ENCODE measurements around the gene TMEM242.

The TMEM242 gene

DNA sequence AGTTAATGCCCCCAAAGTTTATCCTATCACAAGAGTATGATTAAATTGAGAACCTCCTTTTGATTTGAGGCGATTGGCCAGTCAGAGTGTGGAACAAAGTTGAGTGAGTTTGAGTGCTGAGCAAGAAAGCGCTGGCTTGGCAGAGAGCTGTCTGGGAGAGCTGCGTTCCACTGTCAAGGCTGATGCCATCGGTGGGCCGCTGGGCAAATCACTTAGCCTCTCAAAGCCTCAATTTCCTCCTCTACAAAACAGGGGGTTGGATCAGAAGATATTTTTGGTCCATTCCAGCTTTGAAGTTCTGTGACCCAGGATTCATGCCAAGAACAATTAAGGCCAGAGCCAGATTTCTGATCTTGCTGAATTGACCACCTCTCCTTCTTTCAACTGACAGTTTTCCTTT lies 60.2 kb downstream of the TMEM242 start:
- TF ChIP-seq, protein P1, sequence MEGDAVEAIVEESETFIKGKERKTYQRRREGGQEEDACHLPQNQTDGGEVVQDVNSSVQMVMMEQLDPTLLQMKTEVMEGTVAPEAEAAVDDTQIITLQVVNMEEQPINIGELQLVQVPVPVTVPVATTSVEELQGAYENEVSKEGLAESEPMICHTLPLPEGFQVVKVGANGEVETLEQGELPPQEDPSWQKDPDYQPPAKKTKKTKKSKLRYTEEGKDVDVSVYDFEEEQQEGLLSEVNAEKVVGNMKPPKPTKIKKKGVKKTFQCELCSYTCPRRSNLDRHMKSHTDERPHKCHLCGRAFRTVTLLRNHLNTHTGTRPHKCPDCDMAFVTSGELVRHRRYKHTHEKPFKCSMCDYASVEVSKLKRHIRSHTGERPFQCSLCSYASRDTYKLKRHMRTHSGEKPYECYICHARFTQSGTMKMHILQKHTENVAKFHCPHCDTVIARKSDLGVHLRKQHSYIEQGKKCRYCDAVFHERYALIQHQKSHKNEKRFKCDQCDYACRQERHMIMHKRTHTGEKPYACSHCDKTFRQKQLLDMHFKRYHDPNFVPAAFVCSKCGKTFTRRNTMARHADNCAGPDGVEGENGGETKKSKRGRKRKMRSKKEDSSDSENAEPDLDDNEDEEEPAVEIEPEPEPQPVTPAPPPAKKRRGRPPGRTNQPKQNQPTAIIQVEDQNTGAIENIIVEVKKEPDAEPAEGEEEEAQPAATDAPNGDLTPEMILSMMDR (IDR thresholded peaks at IDR 0.05; ENCODE audit: insufficient read depth, missing control alignments), result no peak
- FAIRE-seq, result no peak
- DNase-seq (ENCODE audit: insufficient read length, low spot score), result no peak

DNA sequence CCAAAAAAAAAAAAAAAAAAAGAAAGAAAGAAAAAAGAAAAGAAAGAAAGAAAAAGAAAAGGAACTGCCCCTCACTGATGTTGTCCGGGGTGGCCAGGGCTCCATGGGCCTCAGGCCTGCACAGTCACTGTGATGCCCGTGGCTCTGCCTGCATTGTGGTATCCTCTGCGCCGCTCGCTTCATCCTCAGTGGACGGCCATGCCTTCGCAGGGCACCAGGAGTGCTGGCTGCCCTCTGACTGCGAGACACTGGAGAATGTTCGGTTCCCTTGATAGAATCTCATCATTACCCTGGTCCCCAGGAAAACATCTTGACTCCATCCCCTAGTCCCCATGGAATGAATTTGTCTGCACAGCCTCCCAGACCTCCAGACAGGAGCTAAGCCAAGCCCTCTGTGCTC lies 61.7 kb downstream of the TMEM242 start:
- TF ChIP-seq, protein P1 (IDR thresholded peaks at IDR 0.05; ENCODE audit: insufficient read depth, missing control alignments), result no peak
- FAIRE-seq (no peak), DNase-seq (ENCODE audit: insufficient read length, low spot score) (no peak)

DNA sequence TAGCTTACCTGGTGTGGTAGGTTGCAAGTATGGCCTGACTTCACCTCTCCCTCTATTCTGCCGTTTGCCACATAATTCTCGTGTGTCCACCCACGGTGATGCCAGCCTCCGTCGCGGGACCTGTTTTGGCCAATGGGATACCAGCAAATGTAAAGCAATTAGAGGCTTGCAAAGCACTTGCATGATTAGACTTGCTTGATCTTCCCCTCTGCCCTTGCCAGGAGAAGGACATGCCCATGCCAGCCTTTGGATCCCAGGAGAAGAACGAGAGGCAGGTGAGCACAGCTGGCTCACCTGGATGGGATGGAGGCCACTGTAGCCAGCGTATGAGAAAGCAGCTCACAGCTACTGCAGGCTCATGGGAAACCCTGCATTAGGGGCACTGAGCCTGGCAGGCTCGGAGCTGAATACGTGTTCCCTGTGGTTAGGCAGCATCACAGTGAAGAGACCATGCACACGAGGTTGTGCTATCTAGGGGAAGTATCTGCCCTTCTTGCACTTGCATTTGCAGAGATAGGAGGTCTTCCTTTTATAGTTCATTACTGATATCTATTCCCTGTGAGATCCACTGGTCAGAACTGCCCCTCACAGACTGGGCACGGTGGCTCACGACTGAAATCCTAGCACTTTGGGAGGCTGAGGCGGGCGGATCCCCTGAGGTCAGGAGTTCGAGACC lies 62.4 kb downstream of the TMEM242 start:
- FAIRE-seq, result no peak
- no peak for DNase-seq (ENCODE audit: insufficient read length, low spot score)

DNA sequence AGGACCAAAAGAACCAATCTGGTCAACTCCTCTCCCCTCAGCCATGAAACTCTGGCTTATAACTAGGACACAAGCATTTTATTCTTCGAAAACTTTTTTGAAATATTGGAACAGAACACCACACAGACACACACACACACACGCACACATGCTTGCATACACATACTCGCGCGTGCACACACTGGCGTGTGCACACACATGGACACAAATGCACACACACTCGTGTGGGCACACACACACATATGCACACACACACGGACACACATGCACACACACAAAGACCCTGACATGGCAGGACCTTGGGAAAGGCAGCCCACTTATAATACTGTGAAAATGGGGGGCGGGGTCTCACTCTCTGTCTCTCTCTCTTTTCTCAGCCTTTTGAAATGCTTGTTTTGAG lies 63.9 kb downstream of the TMEM242 start:
- DNase-seq (ENCODE audit: insufficient read length, low spot score) (no peak), FAIRE-seq (no peak)
- TF ChIP-seq, protein P1 (IDR thresholded peaks at IDR 0.05; ENCODE audit: insufficient read depth, missing control alignments), result no peak

More for the DNA sequence above, 62.4 kb downstream of the TMEM242 start:
- TF ChIP-seq, protein P1 (IDR thresholded peaks at IDR 0.05; ENCODE audit: insufficient read depth, missing control alignments), result no peak

DNA sequence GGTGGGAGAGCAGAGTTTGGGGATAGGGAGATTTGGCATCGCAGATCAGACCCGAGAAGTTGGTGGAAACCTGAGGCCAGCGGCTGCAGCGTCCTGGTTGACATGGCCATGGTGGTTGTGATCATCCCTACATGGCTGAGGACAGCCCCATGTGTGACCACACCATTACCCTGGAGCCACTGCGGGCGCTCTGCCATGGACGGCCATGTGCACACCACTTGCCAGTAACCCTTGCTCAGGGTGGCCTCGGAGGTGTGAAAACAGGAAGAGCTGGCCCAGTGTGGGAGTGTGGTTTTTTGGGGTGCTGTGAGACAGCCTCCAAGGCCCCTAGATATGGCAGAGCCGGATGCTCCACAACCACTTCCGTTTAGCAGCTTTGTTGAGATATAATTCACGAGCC lies 64.4 kb downstream of the TMEM242 start:
- TF ChIP-seq, protein P1 (IDR thresholded peaks at IDR 0.05; ENCODE audit: insufficient read depth, missing control alignments), result no peak
- no peak for FAIRE-seq

DNA sequence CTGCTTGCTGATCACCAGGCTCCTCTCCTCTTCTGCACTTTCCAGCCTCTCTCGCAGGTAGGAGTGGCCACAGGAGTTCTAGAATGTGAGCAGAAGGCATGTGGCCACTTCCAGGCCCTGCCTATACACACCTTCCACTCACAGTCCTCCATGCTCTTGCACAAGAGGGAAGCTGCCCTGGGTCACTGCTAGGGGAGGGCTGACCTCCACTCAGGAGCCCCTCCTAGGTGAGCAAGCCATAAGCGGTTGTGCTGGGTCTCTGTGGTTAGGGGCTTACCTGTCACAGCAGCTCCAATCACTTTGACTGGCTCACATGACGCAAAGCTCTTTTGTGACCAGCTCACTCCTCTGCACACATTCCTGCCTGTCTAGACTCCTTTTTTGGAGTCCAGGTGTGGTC lies 68.2 kb downstream of the TMEM242 start:
- TF ChIP-seq, protein P1 (IDR thresholded peaks at IDR 0.05; ENCODE audit: insufficient read depth, missing control alignments), result no peak
- DNase-seq (ENCODE audit: insufficient read length, low spot score), result no peak
- no peak for FAIRE-seq

More for the DNA sequence above, 64.4 kb downstream of the TMEM242 start:
- DNase-seq (ENCODE audit: insufficient read length, low spot score), result no peak

DNA sequence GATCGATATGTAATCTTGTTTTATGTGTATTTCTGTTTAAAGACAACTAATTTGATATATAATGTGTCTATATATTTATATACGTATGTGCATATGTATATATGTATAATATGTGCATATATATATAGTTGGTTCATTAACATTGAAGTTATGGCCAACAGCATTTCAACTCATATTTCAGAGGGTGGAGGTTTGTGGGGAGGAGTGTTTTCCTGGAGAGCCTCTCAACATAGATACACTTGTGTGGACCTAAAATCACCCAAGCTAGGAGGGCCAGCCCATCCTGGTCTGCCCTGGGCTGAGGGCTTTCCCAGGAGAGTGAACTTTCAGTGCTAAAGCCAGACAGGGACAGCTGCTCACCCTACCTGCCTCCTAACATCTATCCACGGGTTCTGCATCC lies 68.8 kb downstream of the TMEM242 start:
- TF ChIP-seq, protein P1 (IDR thresholded peaks at IDR 0.05; ENCODE audit: insufficient read depth, missing control alignments), result no peak
- FAIRE-seq (no peak), DNase-seq (ENCODE audit: insufficient read length, low spot score) (no peak)
